ENCODE measurements around the gene IMMP2L.
"Not testable (repeated sequence)": the region's sequence is repeated elsewhere in the genome, so short reads cannot be mapped to it uniquely, and the experiment has no call there.

Gene IMMP2L

GRCh38 chr7:111473449-111474198 lies 88.7 kb downstream of the IMMP2L start:
- Histone ChIP-seq H3K27ac (no peak overlapping the region), H3K4me1 (ENCODE audit: control insufficient read depth in 1 of 2, insufficient read depth in 1 of 2, low read depth in 1 of 2, low read length in 1 of 2) (no peaks in the 10 kb centered on the region), H3K4me3 (ENCODE audit: low read depth in 1 of 2, low read length in 1 of 2) (no peak overlapping the region), H3K9me3 (no peaks in the 10 kb centered on the region), H3K36me3 (no peaks in the 10 kb centered on the region), H3K27me3 (no peaks in the 10 kb centered on the region)
- TF ChIP-seq CTCF (IDR thresholded peaks at IDR 0.05): no peak

GRCh38 chr7:111470998-111471397 lies 91.3 kb downstream of the IMMP2L start:
- TF ChIP-seq CTCF (IDR thresholded peaks at IDR 0.05): no peak
- H3K9me3 ChIP-seq: no peaks in the 10 kb centered on the region
- H3K27me3 ChIP-seq: no peaks in the 10 kb centered on the region
- H3K4me3 ChIP-seq (ENCODE audit: low read depth in 1 of 2, low read length in 1 of 2): no peak overlapping the region
- H3K27ac ChIP-seq: no peak overlapping the region
- H3K36me3 ChIP-seq: no peaks in the 10 kb centered on the region
- no peaks in the 10 kb centered on the region for H3K4me1 ChIP-seq (ENCODE audit: control insufficient read depth in 1 of 2, insufficient read depth in 1 of 2, low read depth in 1 of 2, low read length in 1 of 2)

- H3K36me3 ChIP-seq; H3K4me1 ChIP-seq (ENCODE audit: control insufficient read depth in 1 of 2, insufficient read depth in 1 of 2, low read depth in 1 of 2, low read length in 1 of 2); H3K4me3 ChIP-seq (ENCODE audit: low read depth in 1 of 2, low read length in 1 of 2); H3K27ac ChIP-seq; H3K27me3 ChIP-seq; H3K9me3 ChIP-seq: not testable (repeated sequence)
These were observed 92.4 kb downstream of the IMMP2L start for GRCh38 chr7:111469894-111470293.

GRCh38 chr7:111465774-111466173 lies 96.5 kb downstream of the IMMP2L start:
- H3K27ac ChIP-seq; H3K4me1 ChIP-seq (ENCODE audit: control insufficient read depth in 1 of 2, insufficient read depth in 1 of 2, low read depth in 1 of 2, low read length in 1 of 2); H3K4me3 ChIP-seq (ENCODE audit: low read depth in 1 of 2, low read length in 1 of 2): not testable (repeated sequence)

GRCh38 chr7:111460695-111461094 lies 101.6 kb downstream of the IMMP2L start:
- no peak overlapping the region for H3K27ac ChIP-seq
- no peaks in the 10 kb centered on the region for H3K4me1 ChIP-seq (ENCODE audit: control insufficient read depth in 1 of 2, insufficient read depth in 1 of 2, low read depth in 1 of 2, low read length in 1 of 2)
- H3K36me3 ChIP-seq: no peaks in the 10 kb centered on the region
- H3K4me3 ChIP-seq (ENCODE audit: low read depth in 1 of 2, low read length in 1 of 2): no peak overlapping the region
- no peaks in the 10 kb centered on the region for H3K9me3 ChIP-seq
- H3K27me3 ChIP-seq: no peaks in the 10 kb centered on the region
- no peak for TF ChIP-seq CTCF (IDR thresholded peaks at IDR 0.05)

More at GRCh38 chr7:111465774-111466173, 96.5 kb downstream of the IMMP2L start:
- H3K36me3 ChIP-seq, H3K9me3 ChIP-seq, H3K27me3 ChIP-seq: not testable (repeated sequence)

- H3K4me1 ChIP-seq (ENCODE audit: control insufficient read depth in 1 of 2, insufficient read depth in 1 of 2, low read depth in 1 of 2, low read length in 1 of 2): no peaks in the 10 kb centered on the region
- TF ChIP-seq CTCF (IDR thresholded peaks at IDR 0.05): no peak
- no peak overlapping the region for H3K4me3 ChIP-seq (ENCODE audit: low read depth in 1 of 2, low read length in 1 of 2)
- no peaks in the 10 kb centered on the region for H3K36me3 ChIP-seq
- no peaks in the 10 kb centered on the region for H3K27me3 ChIP-seq
- H3K27ac ChIP-seq: no peak overlapping the region
- H3K9me3 ChIP-seq: no peaks in the 10 kb centered on the region
These were observed 102.5 kb downstream of the IMMP2L start for GRCh38 chr7:111459757-111460280.
